ENCODE results near the gene FAM107A. TPM values are rescaled to one million over a fixed set of nuclear protein-coding genes. Genes with fewer than 3 reads are reported as not detected.

Gene FAM107A
- total and polyA plus RNA-seq, 2 of the 13 experiments (the other 11 are each of a cell fraction or from before 2014, with no cell fraction given): not detected

DNA sequence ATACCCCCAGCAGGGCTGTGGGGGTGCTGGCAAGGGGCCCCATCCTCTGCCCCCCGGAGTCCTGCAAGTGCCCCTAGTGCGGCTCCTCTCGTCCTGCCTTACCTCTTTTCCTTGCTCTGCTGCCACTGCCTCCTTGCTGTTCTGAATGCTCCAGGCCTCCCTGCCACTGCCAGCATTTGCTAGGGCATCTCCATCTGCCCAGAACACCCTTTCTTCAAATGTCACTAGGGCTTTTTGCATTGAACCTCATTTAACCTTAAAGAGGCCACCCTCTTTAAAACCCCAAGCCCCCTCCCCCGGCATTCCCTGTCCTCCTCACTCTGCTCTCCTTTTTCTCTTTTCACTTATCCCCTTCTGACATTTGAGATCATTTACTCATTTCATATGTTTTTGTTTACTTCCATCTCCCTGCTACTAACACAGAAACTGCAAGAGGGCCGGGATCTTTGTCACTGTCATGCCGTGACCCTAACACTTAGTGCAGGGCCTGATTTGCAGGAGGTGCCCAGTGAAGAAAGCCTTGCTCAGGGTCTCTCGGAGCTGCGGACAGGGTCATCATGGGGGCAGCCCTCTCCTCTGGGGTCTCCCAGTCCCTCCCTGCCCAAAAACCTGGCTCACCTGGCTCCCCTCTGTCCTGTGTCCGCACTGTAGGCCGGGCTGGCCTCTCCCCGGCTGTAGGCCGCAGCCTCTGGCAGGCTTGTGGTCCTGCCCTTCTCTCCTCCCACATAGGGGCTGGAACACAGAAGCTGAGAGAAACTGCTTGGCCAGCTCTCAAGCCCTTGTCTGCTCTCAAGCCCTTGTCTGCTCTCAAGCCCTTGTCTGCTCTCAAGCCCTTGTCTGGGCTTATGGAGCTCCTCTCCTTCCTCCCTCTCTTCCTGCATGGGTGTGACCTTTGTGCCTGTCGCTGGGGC lies 40.4 kb downstream of the FAM107A start, which contains the start of gene ACOX2 (continued):
- TF ChIP-seq, protein P1, sequence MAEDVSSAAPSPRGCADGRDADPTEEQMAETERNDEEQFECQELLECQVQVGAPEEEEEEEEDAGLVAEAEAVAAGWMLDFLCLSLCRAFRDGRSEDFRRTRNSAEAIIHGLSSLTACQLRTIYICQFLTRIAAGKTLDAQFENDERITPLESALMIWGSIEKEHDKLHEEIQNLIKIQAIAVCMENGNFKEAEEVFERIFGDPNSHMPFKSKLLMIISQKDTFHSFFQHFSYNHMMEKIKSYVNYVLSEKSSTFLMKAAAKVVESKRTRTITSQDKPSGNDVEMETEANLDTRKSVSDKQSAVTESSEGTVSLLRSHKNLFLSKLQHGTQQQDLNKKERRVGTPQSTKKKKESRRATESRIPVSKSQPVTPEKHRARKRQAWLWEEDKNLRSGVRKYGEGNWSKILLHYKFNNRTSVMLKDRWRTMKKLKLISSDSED (CRISPR knock-in tag; IDR thresholded peaks at IDR 0.05): no peak
- 0 out of 2 replicates have a peak, but pooled peaks have one; percentile 53 for TF ChIP-seq ZBTB7A (CRISPR knock-in tag; IDR thresholded peaks at IDR 0.05)
- no peak for TF ChIP-seq ZSCAN12 (CRISPR knock-in tag; IDR thresholded peaks at IDR 0.05)
- TF ChIP-seq, protein P2, sequence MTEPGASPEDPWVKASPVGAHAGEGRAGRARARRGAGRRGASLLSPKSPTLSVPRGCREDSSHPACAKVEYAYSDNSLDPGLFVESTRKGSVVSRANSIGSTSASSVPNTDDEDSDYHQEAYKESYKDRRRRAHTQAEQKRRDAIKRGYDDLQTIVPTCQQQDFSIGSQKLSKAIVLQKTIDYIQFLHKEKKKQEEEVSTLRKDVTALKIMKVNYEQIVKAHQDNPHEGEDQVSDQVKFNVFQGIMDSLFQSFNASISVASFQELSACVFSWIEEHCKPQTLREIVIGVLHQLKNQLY (CRISPR knock-in tag; IDR thresholded peaks at IDR 0.05): no peak
- TF ChIP-seq RXRA (CRISPR knock-in tag; IDR thresholded peaks at IDR 0.05): no peak
- no peak for TF ChIP-seq NR2C2 (CRISPR knock-in tag; IDR thresholded peaks at IDR 0.05; ENCODE audit: borderline replicate concordance)
- TF ChIP-seq, protein P3, sequence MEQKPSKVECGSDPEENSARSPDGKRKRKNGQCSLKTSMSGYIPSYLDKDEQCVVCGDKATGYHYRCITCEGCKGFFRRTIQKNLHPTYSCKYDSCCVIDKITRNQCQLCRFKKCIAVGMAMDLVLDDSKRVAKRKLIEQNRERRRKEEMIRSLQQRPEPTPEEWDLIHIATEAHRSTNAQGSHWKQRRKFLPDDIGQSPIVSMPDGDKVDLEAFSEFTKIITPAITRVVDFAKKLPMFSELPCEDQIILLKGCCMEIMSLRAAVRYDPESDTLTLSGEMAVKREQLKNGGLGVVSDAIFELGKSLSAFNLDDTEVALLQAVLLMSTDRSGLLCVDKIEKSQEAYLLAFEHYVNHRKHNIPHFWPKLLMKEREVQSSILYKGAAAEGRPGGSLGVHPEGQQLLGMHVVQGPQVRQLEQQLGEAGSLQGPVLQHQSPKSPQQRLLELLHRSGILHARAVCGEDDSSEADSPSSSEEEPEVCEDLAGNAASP (CRISPR knock-in tag; IDR thresholded peaks at IDR 0.05; ENCODE audit: borderline replicate concordance): no peak
- no peak for TF ChIP-seq DPF2 (CRISPR knock-in tag; IDR thresholded peaks at IDR 0.05; ENCODE audit: borderline replicate concordance, low read depth)
- no peak for TF ChIP-seq NCOR1 (IDR thresholded peaks at IDR 0.05; ENCODE audit: borderline replicate concordance, low read length)
- no peak for TF ChIP-seq ZNF264 (CRISPR knock-in tag; IDR thresholded peaks at IDR 0.05)
- TF ChIP-seq, protein P4, sequence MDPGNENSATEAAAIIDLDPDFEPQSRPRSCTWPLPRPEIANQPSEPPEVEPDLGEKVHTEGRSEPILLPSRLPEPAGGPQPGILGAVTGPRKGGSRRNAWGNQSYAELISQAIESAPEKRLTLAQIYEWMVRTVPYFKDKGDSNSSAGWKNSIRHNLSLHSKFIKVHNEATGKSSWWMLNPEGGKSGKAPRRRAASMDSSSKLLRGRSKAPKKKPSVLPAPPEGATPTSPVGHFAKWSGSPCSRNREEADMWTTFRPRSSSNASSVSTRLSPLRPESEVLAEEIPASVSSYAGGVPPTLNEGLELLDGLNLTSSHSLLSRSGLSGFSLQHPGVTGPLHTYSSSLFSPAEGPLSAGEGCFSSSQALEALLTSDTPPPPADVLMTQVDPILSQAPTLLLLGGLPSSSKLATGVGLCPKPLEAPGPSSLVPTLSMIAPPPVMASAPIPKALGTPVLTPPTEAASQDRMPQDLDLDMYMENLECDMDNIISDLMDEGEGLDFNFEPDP (CRISPR knock-in tag; conservative IDR thresholded peaks at IDR 0.05): no peak
- TF ChIP-seq NR2F1 (CRISPR knock-in tag; IDR thresholded peaks at IDR 0.05): no peak
- no peak for TF ChIP-seq HCFC1 (IDR thresholded peaks at IDR 0.05; ENCODE audit: low read depth, low read length)
- no peak for TF ChIP-seq CCAR2 (optimal IDR thresholded peaks at IDR 0.05; ENCODE audit: low read depth, low read length)
- 0 out of 2 replicates have a peak, but pooled peaks have one; percentile 17 for TF ChIP-seq NKX3-1 (CRISPR knock-in tag; IDR thresholded peaks at IDR 0.05)
- no peak for TF ChIP-seq MYNN (CRISPR knock-in tag; IDR thresholded peaks at IDR 0.05; ENCODE audit: low read depth)
- TF ChIP-seq ELF3 (CRISPR knock-in tag; IDR thresholded peaks at IDR 0.05): no peak
- no peak for TF ChIP-seq KDM6A (CRISPR knock-in tag; IDR thresholded peaks at IDR 0.05; ENCODE audit: low read depth)
- TF ChIP-seq NFKB2 (CRISPR knock-in tag; IDR thresholded peaks at IDR 0.05; ENCODE audit: borderline replicate concordance): peak; percentile 76; the same call in 1 of the 2 replicates
- TF ChIP-seq ZSCAN25 (CRISPR knock-in tag; IDR thresholded peaks at IDR 0.05): no peak; the same call in 1 of the 2 replicates
- TF ChIP-seq, protein P5, sequence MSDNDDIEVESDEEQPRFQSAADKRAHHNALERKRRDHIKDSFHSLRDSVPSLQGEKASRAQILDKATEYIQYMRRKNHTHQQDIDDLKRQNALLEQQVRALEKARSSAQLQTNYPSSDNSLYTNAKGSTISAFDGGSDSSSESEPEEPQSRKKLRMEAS (IDR thresholded peaks at IDR 0.05): 0 out of 2 replicates have a peak, but pooled peaks have one; percentile 14
- no peak for TF ChIP-seq ZNF619 (CRISPR knock-in tag; IDR thresholded peaks at IDR 0.05)
- TF ChIP-seq KLF9 (CRISPR knock-in tag; IDR thresholded peaks at IDR 0.05; ENCODE audit: low read depth): 0 out of 2 replicates have a peak, but pooled peaks have one; percentile 38
- no peak for TF ChIP-seq ZNF672 (CRISPR knock-in tag; IDR thresholded peaks at IDR 0.05)
- TF ChIP-seq POLR2G (IDR thresholded peaks at IDR 0.05; ENCODE audit: low read depth, low read length): peak; percentile 75
- peak; percentile 99 for TF ChIP-seq ZFX (CRISPR knock-in tag; IDR thresholded peaks at IDR 0.05; ENCODE audit: low read depth)

Data from HepG2 (cell line).